A673 (cell line): Measurements from ENCODE around the gene CCSER1. TPM values are rescaled to one million over a fixed set of nuclear protein-coding genes. Genes with fewer than 3 reads are reported as not detected.
"Not testable (repeated sequence)": the region's sequence is repeated elsewhere in the genome, so short reads cannot be mapped to it uniquely, and the experiment has no call there.

Source experiments
- BruUV-seq: library from RNA; stranded (reverse); fragments of 400-500 nt; replicated peaks from 2 replicates; lab custom pipeline; 2021; lab: Mats Ljungman, UMichigan
- CTCF ChIA-PET: fragments of 300-600 bp; sonication (Branson Sonifier 250); formaldehyde crosslinking; loops from one replicate; lab custom pipeline; 2022; ENCODE audit warnings: antibody characterized with exemption; lab: Charles Lee
- POLR2A ChIA-PET: fragments of 300-600 bp; sonication (Branson Sonifier 250); formaldehyde crosslinking; loops from one replicate; lab custom pipeline; 2022; ENCODE audit warnings: antibody characterized with exemption; ENCODE audit not compliant: low non-redundant PET; lab: Charles Lee
- DNase-seq: peaks from one replicate; pipeline ENCODE4 v3.0.0-alpha.2; 2015; ENCODE audit warnings: low spot score
- H3K27ac ChIP-seq: fragments of 200-600 bp; sonication (generic); 2 replicates; pipeline ENCODE4 v1.5.1; 2016; ENCODE audit warnings: mixed run types, low read depth, mild to moderate bottlenecking, mixed read lengths, antibody characterized with exemption, low read length; ENCODE audit not compliant: poor library complexity, severe bottlenecking
- H3K27me3 ChIP-seq: fragments of 200-600 bp; sonication (generic); replicated peaks from 2 replicates; pipeline ENCODE4 v1.6.1; 2017; ENCODE audit warnings: mixed run types, low read depth, mild to moderate bottlenecking, mixed read lengths, antibody characterized with exemption, low read length; ENCODE audit not compliant: insufficient read depth, poor library complexity
- H3K36me3 ChIP-seq: fragments of 200-600 bp; sonication (generic); 2 replicates; pipeline ENCODE4 v1.6.1; 2016; ENCODE audit warnings: mixed run types, mild to moderate bottlenecking, mixed read lengths, antibody characterized with exemption, low read length; ENCODE audit not compliant: insufficient read depth, poor library complexity, severe bottlenecking
- H3K4me1 ChIP-seq: fragments of 200-600 bp; sonication (generic); 2 replicates; pipeline ENCODE4 v1.6.1; 2017; ENCODE audit warnings: mixed run types, mild to moderate bottlenecking, mixed read lengths, antibody characterized with exemption, low read length; ENCODE audit not compliant: insufficient read depth, poor library complexity, severe bottlenecking
- H3K4me3 ChIP-seq: fragments of 200-600 bp; sonication (generic); 2 replicates; pipeline ENCODE4 v1.5.1; 2016; ENCODE audit warnings: low read depth, mixed run types, mild to moderate bottlenecking, mixed read lengths, low read length; ENCODE audit not compliant: poor library complexity, severe bottlenecking
- H3K9me3 ChIP-seq: fragments of 200-600 bp; sonication (generic); 2 replicates; pipeline ENCODE4 v1.6.1; 2016; ENCODE audit warnings: mixed run types, low read depth, mild to moderate bottlenecking, mixed read lengths, antibody characterized with exemption, low read length; ENCODE audit not compliant: poor library complexity, severe bottlenecking
- CTCF ChIP-seq: fragments of 300-800, 200-600 bp; sonication (generic); conservative IDR thresholded peaks from 2 replicates; pipeline ENCODE4 v1.5.1; 2017; ENCODE audit warnings: low read depth, mild to moderate bottlenecking, antibody characterized with exemption, low read length, moderate library complexity, mixed read lengths
- EZH2 ChIP-seq: fragments of 200-600 bp; sonication (generic); IDR thresholded peaks from 2 replicates; pipeline ENCODE4 v1.6.1; 2017; ENCODE audit warnings: borderline replicate concordance, low read depth, mild to moderate bottlenecking, mixed read lengths, antibody characterized with exemption, low read length; ENCODE audit not compliant: poor library complexity, severe bottlenecking
- intact Hi-C: fragments of 100-400 bp; cut with micrococcal nuclease; formaldehyde crosslinking; loops from one replicate; pipeline ENCODE4 v1.10.0; 2022; ENCODE audit not compliant: unreplicated experiment
- total RNA-seq: library from RNA; stranded (reverse); gene quantifications from 2 replicates; pipeline ENCODE4 v1.2.3, GENCODE V29; 2021

The CCSER1 gene
- total RNA-seq, 1 experiment from 2014 or later = not detected

GRCh38 chr4:91147067-91147466 lies 1019.9 kb downstream of the CCSER1 start:
- Histone ChIP-seq H3K4me1 (no peaks in the 10 kb centered on the region), H3K9me3 (no peaks in the 10 kb centered on the region), H3K27ac (no peak overlapping the region), H3K36me3 (no peaks in the 10 kb centered on the region), H3K27me3 (no peaks in the 10 kb centered on the region), H3K4me3 (no peak overlapping the region)
- CTCF ChIA-PET = no interaction called here
- no TSS peak for BruUV-seq
- no peak for DNase-seq
- POLR2A ChIA-PET = no interaction called here
- TF ChIP-seq EZH2 (no peak), CTCF (no peak)
- intact Hi-C loops = no loop called here

GRCh38 chr4:91154041-91154440 lies 1026.8 kb downstream of the CCSER1 start:
- H3K27ac ChIP-seq, H3K4me3 ChIP-seq, DNase-seq, POLR2A ChIA-PET, H3K36me3 ChIP-seq, BruUV-seq, H3K4me1 ChIP-seq, intact Hi-C loops, H3K9me3 ChIP-seq, H3K27me3 ChIP-seq, CTCF ChIA-PET: not testable (repeated sequence)

- intact Hi-C loops, POLR2A ChIA-PET, H3K4me3 ChIP-seq, BruUV-seq, DNase-seq, CTCF ChIA-PET, H3K27ac ChIP-seq, H3K27me3 ChIP-seq, H3K9me3 ChIP-seq, H3K4me1 ChIP-seq, H3K36me3 ChIP-seq: not testable (repeated sequence)
These were observed 1040.9 kb downstream of the CCSER1 start for GRCh38 chr4:91167864-91168653.

GRCh38 chr4:91170768-91171167 lies 1043.6 kb downstream of the CCSER1 start:
- TF ChIP-seq EZH2 (no peak), CTCF (no peak)
- DNase-seq = no peak
- no peaks in the 10 kb centered on the region for H3K36me3 ChIP-seq
- ChIA-PET POLR2A (no interaction called here), CTCF (no interaction called here)
- intact Hi-C loops = no loop called here
- no peaks in the 10 kb centered on the region for H3K9me3 ChIP-seq
- H3K4me3 ChIP-seq = no peak overlapping the region
- no peaks in the 10 kb centered on the region for H3K27me3 ChIP-seq
- H3K4me1 ChIP-seq = no peaks in the 10 kb centered on the region
- no peak overlapping the region for H3K27ac ChIP-seq
- no TSS peak for BruUV-seq
